ENCODE results near the gene CEP83.

The CEP83 gene

DNA sequence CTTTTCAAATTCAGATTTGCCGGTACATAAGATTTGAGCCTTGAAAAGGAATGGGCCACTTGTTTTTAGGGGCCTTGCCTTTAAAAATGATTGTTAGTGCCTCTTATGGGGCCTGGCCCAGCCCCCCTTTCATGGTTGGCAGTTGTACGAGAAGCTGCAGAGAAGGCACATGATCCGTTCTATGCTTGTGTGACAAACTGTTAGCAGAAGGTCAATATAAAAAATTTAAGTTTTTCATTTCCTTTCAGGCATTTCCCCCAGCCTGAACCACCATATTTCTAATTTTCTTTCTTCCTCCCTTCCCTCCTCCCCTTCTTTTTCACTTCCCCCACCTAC lies 192.2 kb downstream of the CEP83 start:
- no peak for DNase-seq (ENCODE audit: low spot score)

DNA sequence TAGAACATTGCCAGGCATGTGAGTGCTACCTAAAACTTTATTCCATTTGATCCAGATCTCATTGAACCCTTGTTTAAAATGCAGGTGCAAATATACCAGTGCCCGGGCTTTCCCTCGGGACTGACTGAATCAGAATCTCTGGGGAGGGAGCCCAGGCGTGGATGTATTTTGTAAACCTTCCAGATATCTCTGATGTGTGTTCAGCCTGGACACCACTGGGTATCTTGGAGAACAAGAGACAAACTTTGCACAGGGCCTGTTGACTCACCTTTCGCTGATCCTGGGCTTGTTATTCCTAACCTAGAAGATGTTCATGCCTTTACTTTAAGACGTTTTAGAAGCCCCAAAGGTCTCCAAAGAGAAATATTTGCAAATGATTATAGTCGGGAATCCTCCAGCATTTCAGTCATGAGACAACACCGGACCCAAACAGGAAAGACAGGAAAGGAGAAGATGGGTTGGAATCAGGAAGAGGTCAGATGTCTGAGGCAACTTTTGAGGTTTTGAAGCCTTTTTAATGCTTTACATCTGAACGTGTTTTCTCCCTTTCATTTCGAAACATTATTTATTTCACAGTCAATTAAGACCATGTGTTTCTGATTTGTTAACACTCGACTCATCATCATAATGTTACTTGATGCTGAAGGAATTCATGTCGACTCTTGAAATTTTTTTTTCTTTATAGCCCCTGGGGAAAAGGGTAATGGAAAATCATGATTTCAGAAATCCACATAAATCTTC lies 192.7 kb downstream of the CEP83 start:
- no peak for DNase-seq (ENCODE audit: low spot score)

DNA sequence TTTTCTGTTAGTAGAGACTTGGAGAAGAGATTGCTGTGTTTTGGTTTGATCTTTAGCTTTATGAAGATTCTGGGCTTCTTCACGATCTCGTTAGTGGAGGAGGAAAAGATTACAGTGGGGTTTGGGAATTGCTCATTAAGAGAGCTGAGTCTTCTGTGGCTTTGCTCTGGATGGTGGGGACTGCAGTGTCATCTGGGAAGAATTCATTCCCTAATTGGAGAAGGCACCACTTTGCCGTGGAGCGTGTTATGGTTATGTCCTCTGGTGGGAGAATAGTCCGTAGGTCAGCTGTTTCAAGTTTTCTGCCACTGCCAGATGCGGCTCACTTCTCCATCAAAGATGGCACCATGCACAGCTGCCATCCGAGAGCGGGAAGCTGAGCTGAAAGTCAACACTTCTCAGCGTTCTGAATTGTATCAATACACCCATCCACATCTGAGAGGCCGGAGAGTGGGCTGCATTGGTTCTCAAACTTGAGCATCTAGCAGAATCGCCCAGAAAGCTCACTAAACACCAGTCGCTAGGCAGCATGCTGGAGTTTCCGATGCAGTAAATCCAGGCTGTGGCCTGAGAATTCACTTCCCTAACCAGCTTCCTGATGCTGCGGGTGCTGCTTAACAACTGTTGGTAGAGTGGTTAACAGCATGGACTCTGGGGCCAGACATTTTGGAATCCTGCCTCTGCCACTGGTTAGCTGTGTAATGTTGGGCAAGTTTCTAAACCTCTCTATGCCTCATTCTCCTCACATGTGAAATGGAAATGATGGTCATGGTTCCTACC lies 193.5 kb downstream of the CEP83 start:
- DNase-seq (ENCODE audit: low spot score), result no peak

DNA sequence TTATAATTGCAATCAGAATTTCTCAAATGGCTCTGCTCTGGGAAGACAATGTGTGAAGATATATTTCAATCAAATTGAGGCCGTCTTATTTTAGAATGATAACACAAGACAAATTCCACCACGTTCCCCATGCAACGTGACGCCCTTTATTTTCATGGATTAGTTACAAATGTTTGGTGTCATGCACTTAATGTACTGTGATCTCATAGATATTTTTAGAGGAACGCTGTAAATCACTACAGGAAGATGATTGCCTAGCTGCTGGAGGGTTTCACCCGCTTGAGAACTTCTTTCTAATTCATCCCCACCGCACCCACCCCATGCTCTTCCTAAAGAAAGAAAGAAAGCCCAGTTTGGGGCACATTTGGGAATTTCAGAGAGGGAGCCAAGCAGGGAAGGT lies 194.1 kb downstream of the CEP83 start:
- DNase-seq (ENCODE audit: low spot score), result no peak

DNA sequence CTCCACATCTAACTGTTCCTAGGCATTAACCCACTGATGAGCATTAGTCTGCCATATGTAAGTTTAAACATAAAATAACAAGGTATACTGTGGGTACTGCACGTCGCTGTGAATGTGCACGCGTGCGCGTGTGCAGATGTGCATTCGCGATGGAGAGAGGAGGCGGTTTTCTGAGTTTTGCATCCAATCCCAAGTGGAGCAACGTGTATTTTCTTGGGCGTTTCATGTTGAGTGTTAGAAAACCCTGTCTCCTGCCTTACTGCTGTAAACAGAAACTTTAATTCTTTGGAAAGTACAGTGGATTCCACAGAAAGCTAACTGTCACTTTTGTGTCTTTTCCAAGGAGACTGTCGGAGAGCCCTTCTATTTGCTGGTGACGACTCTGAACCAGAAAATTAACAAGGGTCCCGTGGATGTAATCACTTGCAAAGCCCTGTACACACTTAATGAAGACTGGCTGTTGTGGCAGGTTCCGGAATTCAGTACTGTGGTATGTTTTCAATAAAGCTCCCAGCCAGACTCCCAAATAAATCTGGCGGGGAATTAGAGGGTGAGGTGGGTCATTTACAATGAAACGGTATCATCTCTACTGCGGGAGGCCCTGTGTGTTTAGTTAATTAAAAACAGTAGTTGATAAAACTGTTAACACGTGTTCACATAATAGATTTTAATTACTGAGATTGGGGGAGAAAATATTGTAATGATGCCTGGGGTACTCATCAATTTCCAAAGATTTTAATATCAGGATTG lies 194.8 kb downstream of the CEP83 start:
- DNase-seq (ENCODE audit: low spot score), result no peak

DNA sequence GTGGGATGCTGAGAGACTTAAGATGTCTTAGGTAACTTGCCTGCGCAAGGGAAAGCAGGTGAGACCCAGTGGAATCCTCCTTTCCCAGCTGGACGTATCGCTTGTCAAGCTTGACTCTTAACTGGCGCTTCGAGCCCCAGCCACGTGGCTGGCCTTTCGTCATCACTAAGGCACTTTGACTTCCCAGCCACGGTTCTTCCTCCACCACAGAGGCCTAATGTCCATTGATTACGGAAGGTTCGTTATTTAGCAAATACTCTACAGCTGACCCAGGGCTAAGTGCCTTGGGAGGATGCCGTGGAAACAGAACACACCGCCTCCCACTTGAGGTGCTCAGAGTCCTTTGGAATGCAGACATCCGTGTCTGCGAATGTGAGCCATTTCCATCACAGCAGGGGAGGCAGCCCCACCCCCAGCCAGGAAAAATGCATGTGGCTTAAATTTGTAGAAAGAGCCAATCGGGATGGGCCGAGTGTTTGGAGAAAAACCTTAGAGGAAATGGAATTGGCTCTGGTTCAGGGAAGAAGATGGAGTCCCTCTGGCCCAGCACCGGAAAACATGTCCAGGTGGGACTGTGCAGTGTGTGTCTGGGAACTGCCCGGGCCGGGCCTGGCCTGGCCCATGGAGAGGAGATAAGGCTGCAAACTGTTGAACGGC lies 195.6 kb downstream of the CEP83 start:
- no peak for DNase-seq (ENCODE audit: low spot score)

DNA sequence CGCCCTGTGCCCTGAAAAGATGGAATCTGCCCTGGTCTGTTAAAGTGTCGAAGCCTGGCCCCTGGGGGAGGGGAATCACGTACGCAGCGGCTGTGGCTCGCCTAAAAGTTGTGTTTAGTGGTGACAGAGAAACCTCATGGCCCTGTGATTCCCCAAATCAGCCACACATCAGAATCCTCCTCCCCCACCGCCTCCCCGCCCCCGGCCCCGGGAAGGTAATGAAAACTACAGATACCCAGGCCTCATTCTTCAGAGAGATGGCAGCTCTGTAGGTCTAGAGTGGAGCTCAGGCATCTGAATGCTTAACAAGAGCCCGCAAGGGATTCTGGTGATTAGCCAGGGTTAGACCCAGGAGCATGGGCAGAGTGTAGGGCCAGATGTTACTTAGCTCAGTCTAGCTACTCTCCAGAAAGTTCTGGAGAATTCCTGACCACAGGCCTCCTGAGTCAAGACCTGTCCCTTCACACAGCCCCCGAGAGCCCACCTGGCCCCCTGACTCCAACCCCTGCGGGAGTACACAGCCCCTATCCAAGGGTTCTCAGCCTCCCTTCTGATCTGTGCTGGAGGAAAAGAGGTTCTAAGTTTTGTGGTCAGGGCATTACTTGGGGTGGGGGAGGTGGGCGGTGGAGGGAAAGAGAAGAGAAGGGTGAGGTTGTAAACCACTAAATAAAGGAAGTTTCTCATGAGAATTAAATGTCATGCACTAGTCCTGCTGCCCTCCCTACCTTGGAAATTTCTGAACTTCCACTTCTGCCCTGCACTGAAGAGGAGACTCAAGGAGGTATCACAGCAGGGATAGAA lies 196.5 kb downstream of the CEP83 start:
- DNase-seq (ENCODE audit: low spot score), result peak; percentile 6

DNA sequence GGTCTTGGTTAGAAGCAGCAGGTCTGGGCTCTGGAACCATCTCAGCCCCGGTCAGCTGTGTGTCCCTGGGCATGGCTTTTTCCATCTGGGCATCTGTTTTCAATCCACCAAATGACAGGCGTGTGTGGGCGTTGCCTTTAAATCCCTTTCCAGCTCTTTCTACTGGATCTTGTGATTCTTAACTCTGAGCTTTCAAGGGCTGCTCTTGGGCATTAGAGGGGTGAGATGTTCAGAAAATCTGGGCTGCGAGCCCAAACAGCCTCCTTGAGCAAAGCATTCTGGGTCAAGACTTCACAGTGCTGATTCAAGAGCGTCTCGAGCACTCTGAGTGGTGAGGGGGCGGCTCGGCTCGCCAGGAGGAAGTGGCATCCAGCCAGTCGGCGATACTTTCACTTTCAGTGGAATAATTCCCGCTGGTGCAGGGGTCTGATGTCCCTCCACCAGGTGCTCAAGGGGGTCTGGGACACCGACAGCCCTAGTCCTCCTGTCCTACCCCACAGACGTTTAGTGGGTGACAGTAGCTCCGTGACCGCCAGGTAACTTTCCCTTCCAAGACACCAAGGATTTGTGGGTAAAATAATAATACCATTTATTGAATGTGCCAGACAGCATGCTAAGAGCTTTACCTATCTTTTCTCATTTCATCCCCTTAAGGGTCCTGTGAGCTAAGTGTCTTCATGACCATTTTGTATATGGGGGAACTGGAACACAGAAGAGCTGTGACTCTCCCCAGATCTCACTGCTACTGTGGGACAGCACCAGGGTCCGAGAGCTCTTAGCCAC lies 197.2 kb downstream of the CEP83 start:
- DNase-seq (ENCODE audit: low spot score), result peak; percentile 91

DNA sequence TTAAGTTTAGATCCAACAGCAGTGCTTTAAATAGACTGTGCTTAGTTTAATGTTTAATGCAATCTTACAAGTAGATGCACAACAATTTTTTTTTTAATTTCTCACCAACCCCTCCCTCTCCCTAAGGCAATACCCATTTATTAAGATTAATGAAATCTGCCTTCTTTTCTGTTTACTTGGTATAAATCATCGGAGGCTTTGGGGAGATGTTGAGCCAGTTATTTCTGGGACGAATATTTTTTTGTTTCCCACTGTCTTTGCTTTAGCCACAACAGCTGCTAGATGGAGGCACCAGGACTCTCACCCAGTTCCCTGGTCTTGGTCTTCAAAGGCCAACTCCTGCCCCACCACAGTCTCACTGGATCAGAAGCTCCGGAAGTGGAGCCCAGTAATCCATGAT lies 197.9 kb downstream of the CEP83 start:
- DNase-seq (ENCODE audit: low spot score), result no peak

DNA sequence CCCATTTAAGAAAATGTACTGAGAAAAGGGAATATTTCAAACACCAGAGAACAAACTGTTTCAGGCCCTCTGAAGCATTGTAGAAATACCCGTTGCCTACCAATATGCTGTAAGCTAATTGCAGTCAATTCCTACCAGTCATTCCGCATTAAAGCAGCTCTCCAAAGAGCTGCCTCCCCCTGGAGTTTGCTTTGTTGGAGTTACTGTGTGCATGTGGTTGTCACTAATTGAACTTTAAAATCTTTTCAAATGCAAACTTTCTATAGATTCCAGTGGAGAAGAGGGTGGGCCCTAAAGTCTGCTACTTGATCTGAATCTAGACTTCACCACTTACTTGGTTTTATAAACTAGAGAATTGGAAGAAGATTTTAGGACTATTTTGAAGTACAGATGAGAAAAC lies 198.5 kb downstream of the CEP83 start:
- no peak for DNase-seq (ENCODE audit: low spot score)

DNA sequence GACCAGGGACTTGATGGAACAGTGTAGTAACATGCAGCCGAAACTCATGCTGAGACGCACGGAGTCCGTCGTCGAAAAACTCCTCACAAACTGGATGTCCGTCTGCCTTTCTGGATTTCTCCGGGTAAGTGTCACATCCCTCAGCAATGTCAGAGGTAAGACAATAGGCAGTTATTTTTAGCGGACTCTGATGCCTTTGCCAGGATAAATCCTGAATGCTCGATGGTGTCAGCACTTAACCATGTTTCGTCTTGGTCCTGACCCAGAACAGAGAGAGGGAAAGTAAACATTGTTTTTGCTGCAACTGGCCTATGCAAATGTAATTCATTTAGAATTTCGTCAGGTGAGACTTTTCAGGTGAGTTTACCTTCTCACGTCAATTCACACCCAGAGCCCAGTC lies 198.9 kb downstream of the CEP83 start:
- no peak for DNase-seq (ENCODE audit: low spot score)

DNA sequence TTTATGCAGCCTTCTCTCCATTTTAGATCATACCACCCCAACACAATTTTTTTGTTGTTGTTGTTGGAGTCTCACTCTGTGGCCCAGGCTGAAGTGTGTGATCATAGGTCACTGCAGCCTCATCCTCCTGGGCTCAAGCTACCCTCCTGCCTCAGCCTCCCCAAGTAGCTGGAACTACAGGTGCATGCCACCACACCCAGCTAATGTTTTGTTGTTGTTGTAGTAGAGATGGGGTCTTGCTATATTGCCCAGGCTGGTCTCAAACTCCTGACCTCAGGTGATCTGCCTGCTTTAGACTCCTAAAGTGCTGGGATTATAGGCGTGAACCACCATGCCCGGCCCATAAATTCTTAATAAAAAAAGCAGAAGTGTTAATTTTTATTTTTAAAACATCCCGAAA lies 199.7 kb downstream of the CEP83 start:
- no peak for DNase-seq (ENCODE audit: low spot score)

DNA sequence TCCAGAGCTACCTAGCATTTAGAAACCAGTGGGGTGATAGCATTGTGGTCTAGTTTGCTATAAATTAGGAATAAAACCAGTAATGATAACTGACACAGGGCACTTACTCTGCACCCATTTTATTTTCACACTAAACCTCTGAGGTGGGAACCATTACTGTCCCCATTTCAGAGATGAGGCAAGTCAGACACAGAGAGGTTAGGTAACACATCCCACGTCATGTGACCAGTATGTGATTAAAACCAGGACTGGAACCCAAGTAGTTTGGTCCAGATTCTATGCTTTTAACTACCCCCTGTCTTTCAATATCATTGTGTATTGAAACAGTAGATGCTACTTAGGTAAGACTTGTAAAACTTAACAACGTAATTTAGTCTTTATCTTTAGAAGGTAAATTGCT lies 201.1 kb downstream of the CEP83 start:
- no peak for DNase-seq (ENCODE audit: low spot score)
